ENCODE results near the gene TSC22D2. TPM values are rescaled to one million over a fixed set of nuclear protein-coding genes. Genes with fewer than 3 reads are reported as not detected.

The TSC22D2 gene
- total and polyA plus RNA-seq, 2 of the 8 experiments (the other 6 are each of a cell fraction or from before 2014, with no cell fraction given) = 3.4 to 27.6 TPM

GRCh38 chr3:150421256-150421655 is 13.2 kb downstream of the TSC22D2 start:
- DNase-seq (ENCODE audit: low read depth in 1 of 2, low spot score in 2 of 2) (no peak), FAIRE-seq (no peak)
- no peak overlapping the region for H4K91ac ChIP-seq (replicated peaks; ENCODE audit: insufficient read length, low read length)
- no peak overlapping the region for H4K8ac ChIP-seq (ENCODE audit: extremely low read depth, insufficient read depth, low read length)
- H2BK12ac ChIP-seq (ENCODE audit: low read depth, low read length) = no peak overlapping the region
- no peak overlapping the region for H3K4ac ChIP-seq (replicated peaks; ENCODE audit: insufficient read length, low read depth, low read length)
- H3K14ac ChIP-seq (ENCODE audit: insufficient read length) = no peak overlapping the region
- H3K9ac ChIP-seq (replicated peaks in 1 of 4; ENCODE audit: extremely low read depth in 1 of 4, low read depth in 3 of 4, low read length in 3 of 4) = no peak overlapping the region
- no peak overlapping the region for H2BK120ac ChIP-seq (replicated peaks; ENCODE audit: low read depth, low read length)
- no peak overlapping the region for H4K5ac ChIP-seq (ENCODE audit: insufficient read length, low read depth, low read length)
- TF ChIP-seq RAD21 (IDR thresholded peaks at IDR 0.05 in 1 of 2, conservative IDR thresholded peaks at IDR 0.05 in 1 of 2; ENCODE audit: low read depth in 2 of 2, low read length in 2 of 2) (no peak), NRF1 (IDR thresholded peaks at IDR 0.05; ENCODE audit: low read depth, low read length) (no peak), CHD1 (IDR thresholded peaks at IDR 0.05; ENCODE audit: low read depth, low read length) (no peak), BACH1 (IDR thresholded peaks at IDR 0.05; ENCODE audit: low read length) (no peak)
- 85% methylated on average over 3 of the region's 3 CpGs; no CpG with 5 or more reads in 1 of the 2 experiments for WGBS, 2 experiments (ENCODE audit: extremely low coverage in 1 of 2, insufficient coverage in 1 of 2, insufficient read length in 1 of 2, insufficient replicate concordance in 2 of 2, low coverage in 1 of 2, low lambda C conversion rate in 2 of 2, missing lambda C conversion rate in 1 of 2)
- H4K20me1 ChIP-seq (replicated peaks in 1 of 2; ENCODE audit: control insufficient read depth in 1 of 2, insufficient read depth in 2 of 2, low read length in 2 of 2) = peaks cover 2 to 4% of the 10 kb centered on the region in 2 experiments
- POLR2A ChIA-PET (ENCODE audit: partially characterized antibody) = interaction anchor here (0.9 to 1.4 kb wide), 2 partner anchors 9 to 11 kb away, joined by 4 read pairs; no protein-coding TSS in a partner anchor
- H3K4me1 ChIP-seq (replicated peaks in 1 of 4; ENCODE audit: control insufficient read depth in 3 of 4, insufficient read depth in 4 of 4, low read length in 3 of 4) = no peaks in the 10 kb centered on the region
- no peaks in the 10 kb centered on the region; a peak in 1 of 8 replicates for H3K36me3 ChIP-seq (ENCODE audit: control insufficient read depth in 2 of 4, insufficient read depth in 4 of 4, low read length in 3 of 4)
- H2BK5ac ChIP-seq (ENCODE audit: low read depth, low read length) = no peak overlapping the region
- H3K56ac ChIP-seq (replicated peaks; ENCODE audit: insufficient read length, low read depth, low read length) = no peak overlapping the region
- no peak overlapping the region for H3K4me2 ChIP-seq (ENCODE audit: insufficient read depth in 1 of 2, low read depth in 2 of 2, low read length in 2 of 2)
- no peaks in the 10 kb centered on the region for H3K27me3 ChIP-seq (replicated peaks in 1 of 4; ENCODE audit: control insufficient read depth in 3 of 4, extremely low read depth in 1 of 4, insufficient read depth in 3 of 4, low read length in 3 of 4)
- CTCF ChIA-PET (ENCODE audit: partially characterized antibody) = interaction anchor here (0.6 to 1.0 kb wide), 4 partner anchors 11 to 582 kb away, joined by 3 read pairs; no protein-coding TSS in a partner anchor
- no peak overlapping the region for H2BK20ac ChIP-seq (ENCODE audit: low read length)
- H3K18ac ChIP-seq (ENCODE audit: extremely low read depth, low read length) = no peak overlapping the region
- no peak overlapping the region for H3K27ac ChIP-seq (ENCODE audit: low read depth, low read length)
- no peak overlapping the region for H3K4me3 ChIP-seq (ENCODE audit: extremely low read depth in 1 of 4, insufficient read depth in 2 of 4, low read depth in 3 of 4, low read length in 4 of 4)
- no peaks in the 10 kb centered on the region for H3K23me2 ChIP-seq (ENCODE audit: low read depth, low read length)
- no peak overlapping the region for H2AK5ac ChIP-seq (ENCODE audit: low read depth, low read length)
- H3K79me1 ChIP-seq (ENCODE audit: low read depth, low read length) = no peaks in the 10 kb centered on the region
- H3K9me3 ChIP-seq (ENCODE audit: insufficient read depth in 2 of 2, low read depth in 1 of 2, low read length in 1 of 2) = no peaks in the 10 kb centered on the region
- no peak overlapping the region for H2AFZ ChIP-seq (ENCODE audit: low read length)
- no peak overlapping the region for H2BK15ac ChIP-seq (ENCODE audit: low read length)
- peaks cover 0 to 65% of the 10 kb centered on the region in 2 experiments; a peak in 2 of 4 replicates for H3K79me2 ChIP-seq (ENCODE audit: control insufficient read depth in 1 of 2, insufficient read depth in 2 of 2, low read length in 2 of 2)
- H3K23ac ChIP-seq (ENCODE audit: insufficient read length) = no peak overlapping the region

Data from H1 (cell line).